Inferior parietal cortex (tissue), 1 donor: ENCODE measurements around the gene DNAJC16.

Source experiments
- DNase-seq: peaks from one replicate; pipeline ENCODE4 v3.0.0-alpha.2; 2016; ENCODE audit errors: extremely low spot score

The DNAJC16 gene

DNA sequence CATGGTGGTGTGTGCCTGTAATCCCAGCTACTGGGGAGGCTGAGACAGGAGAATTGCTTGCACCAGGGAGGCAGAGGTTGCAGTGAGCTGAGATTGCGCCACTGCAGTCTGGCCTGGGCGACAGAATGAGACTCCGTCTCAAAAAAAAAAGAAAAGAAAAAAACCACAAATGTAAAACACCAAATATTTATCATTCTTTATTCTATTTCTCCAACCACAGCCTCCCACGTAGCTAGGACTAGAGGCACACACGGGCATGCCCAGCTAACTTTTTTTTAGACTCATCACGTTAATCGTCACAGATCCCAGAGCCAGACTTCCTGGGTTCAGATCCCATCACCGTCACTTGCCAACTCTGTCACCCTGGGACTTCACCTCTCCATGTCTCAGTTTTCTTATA, 13.5 kb downstream of the DNAJC16 start:
- DNase-seq, result no peak

DNA sequence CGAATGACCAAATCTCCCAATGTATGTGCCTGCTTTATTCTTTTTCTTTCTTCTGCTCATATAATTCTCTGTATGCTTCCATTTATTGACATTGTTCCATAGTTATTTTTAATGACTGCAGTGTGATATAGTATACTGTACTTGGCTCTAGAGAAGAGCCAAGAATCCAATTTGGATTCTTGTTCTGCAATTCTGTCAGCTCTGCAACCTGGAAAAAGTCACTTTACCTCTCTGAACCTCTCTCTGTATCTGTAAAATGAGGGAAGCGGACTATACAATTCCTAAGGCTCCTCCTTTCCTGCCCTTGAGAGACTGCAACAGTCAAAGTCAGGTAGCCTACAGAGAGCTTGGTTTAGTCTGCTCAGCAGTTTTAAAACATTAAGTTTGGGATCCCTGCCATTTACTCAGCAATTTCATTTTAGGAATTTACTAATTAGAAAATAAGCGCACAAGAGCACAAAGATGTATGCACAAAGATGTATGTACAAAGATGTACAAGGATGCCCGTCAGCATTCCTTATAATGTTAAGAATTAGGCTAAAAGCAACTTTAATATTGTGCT, 14.7 kb downstream of the DNAJC16 start:
- no peak for DNase-seq

DNA sequence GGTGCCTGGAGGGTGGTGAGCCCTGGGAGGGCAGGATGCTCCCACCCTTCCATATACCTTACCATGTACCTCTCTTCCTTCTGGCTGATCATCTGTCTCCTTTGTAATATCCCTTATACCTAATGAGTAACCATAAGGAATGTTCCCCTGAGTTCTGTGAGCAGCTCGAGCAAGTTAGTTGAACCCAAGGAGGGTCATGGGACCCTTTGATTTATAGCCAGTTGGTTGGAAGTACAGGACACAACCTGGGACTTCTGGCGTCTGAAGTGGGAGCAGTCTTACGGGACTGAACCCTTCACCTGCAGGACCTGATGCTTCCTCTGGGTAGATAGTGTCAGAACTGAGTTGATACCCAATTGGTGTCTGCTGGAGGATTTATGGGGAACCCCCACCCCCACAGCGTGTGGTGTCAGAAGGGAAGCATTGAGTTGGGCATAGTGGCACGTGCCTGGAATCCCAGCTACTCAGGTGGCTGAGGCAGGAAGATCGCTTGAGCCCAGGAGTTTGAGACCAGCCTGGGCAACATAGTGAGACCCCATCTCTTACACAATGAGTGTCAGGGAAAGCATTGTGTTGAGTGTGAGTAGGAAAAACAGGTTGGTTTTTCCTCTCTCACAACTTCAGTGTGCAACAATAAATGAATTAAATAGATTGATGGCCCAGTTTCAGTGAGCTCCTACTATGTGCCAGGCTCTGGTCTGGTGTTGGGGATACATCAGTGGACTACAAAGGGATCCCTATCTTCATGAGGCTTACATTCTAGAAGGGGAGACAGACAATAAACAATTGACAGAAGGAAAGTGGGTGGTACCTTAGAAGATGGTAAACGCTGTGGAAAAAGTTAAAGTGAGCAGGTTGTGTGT, 16.0 kb downstream of the DNAJC16 start:
- no peak for DNase-seq

DNA sequence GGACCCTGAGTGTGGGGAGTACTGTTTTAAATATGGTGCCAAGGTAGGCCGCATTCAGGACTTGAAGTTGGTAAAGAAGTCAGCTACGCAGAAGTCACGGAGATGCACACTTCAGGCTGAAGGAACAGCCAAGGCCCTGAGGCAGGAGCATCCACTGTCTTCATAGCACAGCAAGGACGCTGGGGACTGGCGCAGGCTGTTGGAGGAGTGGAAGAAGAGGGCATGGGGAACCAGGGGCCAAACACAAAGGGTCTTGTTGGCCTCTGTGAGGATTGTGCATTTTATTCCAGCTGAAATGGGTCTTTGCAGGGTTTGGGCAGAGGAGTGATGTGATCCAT, 16.6 kb downstream of the DNAJC16 start:
- no peak for DNase-seq

DNA sequence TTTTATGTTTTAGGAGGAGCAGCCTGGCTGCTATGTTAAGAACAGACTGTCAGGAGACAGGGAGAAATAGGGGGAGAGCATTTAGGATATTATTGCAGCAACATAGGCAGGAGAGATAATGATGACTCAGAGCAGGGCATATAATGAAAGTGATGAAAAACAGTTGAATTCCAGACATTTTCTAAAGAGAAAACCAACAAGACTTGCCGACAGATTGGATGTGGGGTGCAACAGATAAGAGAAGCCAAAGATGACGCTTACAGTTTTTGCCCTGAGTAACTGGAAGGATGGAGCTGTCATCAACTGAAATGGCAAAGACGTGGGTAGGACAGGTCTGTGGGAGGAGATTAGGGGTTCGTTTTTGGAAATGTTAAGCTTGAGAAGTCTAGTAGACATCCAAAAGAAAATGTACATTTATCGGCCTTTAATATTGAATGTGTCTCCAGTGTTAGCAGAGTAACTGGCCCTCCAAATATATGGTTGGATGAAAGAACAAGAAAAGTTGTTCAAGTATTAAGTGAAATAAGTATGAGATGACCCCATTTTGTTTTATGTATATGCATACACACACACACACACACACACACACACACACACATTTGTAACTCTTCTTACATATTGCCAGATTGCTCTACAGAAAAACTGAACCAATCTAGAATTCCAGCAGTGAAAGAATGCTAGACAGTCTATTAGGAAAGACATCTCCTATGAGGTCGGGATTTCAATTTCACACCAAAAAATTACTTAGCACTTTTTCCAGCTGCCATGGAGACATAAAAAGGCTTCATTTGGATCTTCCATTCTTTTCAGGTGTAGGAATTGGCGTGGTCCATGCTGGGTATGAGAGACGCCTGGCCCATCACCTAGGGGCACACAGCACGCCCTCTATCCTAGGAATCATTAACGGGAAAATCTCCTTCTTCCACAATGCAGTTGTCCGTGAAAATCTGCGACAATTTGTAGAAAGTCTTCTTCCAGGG, 17.2 kb downstream of the DNAJC16 start:
- DNase-seq, result peak; percentile 67

DNA sequence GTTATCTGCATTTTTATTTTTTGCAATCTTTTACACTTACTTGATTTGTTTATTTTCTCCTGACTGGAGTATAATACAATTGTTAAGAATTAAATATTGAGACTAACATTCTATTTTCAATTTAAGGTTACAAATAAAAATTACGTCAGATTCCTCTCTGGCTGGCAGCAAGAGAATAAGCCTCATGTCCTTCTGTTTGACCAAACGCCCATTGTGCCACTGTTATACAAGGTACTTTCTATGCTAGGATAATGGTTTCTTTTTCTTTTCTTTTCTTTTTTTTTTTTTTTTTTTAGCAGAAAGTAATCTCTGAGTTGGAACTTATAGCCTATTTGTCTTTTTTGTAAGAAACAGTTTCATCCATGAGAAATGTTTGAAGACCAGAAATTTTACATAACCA, 20.0 kb downstream of the DNAJC16 start:
- no peak for DNase-seq

DNA sequence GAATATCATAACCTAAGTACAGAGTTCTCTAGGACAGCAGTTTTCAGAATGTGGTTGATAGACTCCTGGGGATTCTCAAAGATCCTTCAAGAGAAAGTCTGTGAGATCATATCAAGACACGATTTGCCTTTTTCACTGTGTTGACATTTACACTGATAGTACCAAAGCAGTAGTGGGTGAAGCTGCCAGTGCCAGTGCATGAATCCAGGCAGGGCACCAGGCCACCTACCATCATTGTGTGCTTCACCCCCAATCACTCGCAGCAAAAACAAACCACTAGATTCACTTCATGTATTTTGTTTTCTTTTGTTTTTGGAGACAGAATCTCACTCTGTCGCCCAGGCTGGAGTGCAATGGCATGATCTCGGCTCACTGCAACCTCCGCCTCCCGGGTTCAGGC, 23.9 kb downstream of the DNAJC16 start:
- no peak for DNase-seq

DNA sequence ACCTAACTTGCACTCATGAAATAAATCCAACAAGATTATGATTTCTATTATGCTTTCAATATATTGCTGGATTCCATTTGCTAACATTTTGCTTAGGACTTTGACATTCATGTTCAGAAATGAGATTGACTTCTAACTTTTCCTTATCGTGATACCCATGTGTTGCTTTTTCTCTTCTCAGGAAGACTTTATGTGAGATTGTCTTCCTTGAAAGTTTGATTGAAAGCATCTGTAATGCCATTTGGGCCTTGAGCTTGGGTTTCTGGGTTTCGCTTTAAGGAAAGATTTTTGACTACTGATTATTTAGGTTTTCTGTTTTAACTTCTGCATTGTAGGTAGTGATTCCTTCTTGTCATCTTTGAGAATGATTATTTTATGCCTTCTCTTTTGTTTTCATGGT, 30.4 kb downstream of the DNAJC16 start:
- DNase-seq, result no peak

DNA sequence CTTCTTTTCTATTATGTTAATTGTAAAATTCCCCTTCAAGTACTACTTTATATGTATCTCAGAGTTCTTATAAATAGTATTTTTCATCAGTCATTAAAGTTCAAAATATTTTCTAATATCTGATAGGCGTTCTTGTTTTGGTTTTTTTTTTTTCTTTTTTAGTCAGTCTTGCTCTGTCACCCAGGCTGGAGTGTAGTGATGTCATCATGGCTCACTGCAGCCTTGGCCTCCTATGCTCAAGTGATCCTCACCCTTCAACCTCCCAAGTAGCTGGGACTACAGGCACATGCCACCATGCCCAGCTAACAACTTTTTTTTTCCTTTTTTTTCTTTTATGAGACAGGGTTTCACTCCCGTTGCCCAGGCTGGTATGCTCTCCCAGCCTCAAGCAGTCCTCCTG, 30.9 kb downstream of the DNAJC16 start:
- DNase-seq, result no peak

DNA sequence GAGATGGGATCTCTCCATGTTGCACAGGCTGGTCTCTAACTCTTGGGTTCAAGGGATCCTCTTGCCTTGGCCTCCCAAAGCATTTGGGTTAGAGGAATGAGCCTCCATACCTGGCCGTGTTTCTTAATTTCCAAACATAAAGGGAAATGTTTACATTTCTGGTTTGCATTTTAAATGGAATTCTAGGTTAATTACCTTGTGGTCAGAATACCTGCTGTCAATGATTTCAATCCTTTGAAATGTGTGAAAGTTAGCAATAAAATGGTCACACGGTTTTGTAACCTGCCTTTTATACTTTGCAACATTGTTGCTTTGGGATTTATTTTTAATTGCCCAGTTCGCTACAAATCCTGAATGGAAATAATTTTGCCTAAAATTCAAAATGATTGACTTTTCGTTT, 31.9 kb downstream of the DNAJC16 start:
- no peak for DNase-seq

DNA sequence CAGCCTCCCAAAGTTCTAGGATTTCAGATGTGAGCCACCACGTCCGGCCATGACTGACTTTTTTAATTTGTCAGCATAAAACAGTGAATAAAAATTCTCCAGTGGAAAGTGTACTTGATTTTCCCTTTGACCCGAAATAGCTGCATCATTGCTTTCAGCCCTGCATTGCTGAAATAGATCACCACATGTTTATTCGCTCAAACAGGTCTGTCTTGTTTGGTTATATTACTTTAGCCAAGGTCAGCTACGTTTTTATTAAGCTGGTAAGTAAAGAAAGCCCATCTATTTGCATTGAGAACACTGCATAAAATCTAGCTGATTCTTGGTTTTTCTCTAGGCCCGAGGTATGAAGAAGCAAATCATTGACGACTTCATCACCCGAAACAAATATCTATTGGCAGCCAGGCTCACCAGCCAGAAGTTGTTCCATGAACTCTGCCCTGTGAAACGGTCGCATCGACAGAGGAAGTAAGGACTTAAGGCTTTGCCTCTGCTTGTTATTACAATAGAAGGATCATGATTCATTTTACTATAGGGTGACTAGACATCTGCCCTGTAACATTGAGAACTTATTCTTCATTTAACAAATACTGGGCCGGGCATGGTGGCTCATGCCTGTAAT, 32.7 kb downstream of the DNAJC16 start:
- DNase-seq, result no peak

DNA sequence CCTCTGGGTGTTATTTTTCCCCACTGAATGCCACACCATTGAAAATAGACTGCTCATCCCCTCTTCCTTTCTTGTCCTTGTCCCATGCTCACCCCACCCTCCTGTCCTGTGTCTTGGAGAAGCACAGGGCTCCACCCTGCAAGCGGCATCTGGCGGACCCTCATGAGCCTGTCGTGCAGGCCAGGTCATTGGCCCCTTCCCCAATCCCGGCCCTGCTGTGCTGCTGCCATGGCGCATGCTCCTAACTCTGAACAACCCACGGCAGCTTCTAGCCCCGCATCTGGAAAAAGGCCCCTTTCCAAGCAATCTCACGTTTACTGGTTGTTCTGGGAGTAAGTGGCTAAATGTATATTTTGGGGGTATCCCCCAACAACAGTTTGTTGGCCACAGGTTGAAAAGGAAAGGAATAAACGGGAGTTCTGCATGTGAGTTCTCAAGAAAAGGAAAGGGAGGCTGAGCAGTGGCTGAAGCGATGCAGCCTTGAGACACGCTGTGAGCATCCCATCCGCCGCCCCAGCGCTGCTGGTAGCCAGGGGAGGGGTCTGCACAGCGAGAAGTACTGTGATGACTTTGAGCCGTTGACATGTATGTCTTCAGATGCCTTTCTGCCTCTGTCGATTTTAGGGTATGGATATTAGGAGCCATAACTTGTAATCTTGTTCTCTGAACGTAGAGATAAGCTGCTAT, 41.9 kb downstream of the DNAJC16 start:
- no peak for DNase-seq

DNA sequence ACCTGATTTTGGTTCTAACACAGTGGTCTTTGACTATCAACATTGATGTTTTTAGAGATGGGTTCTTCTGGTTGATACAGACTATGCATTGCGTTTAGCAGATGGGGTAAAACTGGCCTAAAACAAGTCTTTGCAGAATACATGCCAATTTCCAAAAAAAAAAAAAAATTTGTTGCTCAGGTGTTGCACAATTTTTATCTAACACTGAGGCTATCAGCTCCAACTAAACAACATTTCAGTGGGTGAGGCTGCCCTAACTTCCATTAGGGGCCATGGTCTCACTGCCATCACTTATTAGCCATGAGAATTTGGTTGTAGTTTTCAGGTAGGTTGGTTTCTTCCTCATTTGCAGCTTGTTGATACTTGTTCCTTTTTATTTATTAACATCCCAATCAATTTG, 44.2 kb downstream of the DNAJC16 start:
- no peak for DNase-seq

DNA sequence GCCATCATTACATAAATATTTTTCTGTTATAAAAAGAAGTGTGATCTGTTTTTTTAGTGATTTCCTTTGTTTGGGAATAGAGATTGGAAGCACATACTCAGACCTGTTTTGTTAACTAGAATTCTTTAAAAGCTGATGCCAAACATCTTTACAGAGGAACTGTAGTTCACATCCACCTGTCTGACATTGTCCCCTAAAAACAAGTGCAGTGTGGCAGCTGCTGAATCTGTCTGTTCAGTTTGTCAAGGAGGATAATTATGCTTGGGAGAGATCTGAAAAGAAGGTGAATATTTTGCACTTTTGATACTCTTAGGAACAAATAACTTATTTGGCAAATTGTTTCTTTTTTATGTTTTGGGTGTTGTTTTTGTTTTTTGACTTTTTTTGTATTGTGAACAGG, 44.6 kb downstream of the DNAJC16 start:
- DNase-seq, result no peak

DNA sequence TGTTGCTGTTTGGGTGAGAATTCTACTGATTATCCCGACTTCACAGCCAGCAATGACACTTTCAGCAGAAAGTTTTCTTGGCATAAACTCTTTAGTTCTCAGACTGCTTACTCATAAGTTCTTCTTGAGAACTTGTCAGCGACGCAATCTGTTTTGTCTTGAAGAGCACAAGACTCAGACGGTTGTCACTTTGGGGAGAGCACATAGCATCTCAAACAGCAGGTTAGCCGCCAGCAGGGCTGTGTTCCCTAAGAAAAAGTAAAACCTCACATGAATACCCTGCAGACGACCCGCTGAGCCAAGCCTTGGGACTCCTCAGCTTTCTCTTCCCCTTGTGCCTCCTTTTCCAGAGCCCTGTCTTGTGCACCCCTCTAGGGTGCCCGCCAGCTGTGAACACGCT, 46.8 kb downstream of the DNAJC16 start:
- peak; percentile 43 for DNase-seq

DNA sequence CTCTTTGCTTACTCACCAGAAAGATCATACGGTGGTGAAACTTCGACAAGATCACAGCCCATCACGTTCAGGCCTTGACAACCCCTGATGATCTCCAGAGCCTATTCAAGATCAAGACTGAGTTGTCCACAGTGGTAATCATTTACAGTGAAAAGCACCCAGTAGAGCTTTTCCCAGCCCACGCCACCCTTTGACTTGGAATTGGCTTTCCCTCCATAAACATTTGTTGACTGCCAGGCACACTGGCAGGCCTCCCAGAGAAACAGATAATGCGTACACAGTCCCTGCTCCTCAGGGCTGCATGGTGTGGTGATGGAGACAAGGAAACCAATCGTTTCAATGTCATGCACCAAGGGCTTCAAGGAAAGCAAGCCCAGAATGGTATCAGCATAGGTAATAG, 48.1 kb downstream of the DNAJC16 start:
- DNase-seq, result no peak

DNA sequence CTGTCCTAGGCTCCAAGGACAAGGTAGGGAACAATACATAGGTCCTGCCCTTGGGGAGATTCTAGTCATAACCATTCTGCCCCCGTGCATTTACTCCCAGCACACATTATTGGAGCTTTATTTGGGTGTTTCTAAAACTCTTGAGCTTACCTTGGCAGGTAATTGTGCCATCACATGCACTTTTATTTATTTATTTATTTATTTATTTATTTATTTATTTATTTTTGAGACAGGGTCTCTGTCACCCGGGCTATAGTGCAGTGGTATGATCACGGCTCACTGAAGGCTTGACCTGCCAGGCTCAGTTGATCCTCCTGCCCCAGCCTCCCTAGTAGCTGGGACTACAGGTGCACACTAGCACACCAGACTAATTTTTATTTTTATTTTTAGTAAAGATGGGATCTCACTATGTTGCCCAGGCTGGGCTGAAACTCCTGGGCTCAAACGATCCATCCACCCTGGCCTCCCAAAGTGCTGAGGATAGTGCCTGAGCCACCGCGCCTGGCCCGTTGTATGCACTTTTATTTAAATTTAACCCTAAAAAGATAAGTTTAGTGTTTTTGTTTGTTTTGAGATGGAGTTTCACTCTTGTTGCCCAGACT, 49.0 kb downstream of the DNAJC16 start:
- DNase-seq, result no peak

DNA sequence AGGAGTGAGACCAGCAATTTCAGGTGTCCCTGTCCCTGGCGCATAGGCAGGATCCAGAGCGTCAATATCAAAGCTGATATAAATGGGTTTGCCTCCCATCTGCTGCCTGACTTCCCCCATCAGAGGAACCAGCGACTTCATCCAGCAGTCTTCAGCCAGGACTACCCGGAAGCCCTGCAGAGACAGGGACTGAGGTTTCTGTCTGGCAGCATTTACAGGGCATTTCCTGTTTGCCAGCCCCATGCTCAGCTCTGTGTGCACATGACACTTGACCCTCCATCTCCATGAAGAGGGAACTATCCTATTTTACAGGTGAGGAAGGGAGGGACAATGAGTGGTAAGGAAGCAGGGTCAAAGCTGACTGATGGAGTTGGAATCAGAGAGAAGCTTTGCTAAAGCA, 51.0 kb downstream of the DNAJC16 start:
- DNase-seq, result no peak

DNA sequence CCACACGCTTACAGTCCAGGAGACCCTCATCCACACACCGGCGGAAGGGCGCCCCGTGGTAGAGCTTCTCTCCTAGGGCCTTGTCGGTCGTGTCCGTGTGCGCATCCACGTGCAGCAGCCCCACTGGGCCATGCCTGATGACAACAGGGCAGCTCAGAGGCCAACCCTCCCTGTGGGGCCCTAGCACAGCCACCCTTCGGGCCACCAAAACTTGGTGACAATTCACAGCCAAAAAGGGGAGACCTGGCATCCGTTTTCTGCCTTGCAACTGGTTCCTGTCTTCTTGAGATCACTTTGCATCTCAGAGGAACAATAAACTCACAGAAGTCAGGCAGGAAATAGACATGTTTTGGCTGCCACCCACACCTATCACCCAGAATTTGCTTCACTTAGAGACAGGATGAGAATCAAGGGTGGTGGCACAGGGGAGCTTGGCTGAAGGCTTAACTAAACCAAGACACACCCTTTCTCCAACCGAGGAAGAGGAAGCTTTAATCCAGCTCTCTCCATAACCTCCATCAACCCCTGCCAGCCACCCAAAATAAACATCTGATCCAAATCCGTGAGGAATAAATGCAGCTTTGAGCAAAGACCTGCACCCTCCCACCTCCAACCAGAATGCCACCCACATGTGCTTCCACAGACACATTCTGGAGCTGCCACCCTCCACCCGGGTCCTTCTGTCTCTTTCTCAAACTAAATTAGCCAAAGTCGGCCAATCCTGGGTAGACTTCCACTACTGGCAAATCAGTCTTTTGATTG, 52.5 kb downstream of the DNAJC16 start:
- peak; percentile 31 for DNase-seq

DNA sequence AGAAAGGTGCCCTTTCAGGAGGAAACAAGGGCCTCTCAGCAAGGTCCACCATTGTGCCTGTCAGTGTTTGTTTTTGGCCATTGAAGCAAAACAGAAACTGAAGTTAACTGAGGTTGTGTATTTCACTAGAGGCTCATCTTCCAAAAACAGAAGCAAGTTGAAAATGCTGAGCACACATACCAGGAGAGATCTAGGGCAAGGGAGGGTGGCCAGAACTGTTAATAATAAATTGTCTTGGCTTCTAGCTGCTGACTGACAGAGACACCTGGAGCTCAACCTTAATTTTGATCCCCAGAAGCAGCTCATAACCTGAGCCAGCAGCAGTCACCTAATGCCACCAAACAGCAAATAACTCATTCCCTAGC, 53.0 kb downstream of the DNAJC16 start:
- no peak for DNase-seq
